GM12801 (cell line): ENCODE measurements around the gene RAPGEF5.

Experiments
- CTCF ChIP-seq: IDR thresholded peaks from one replicate; pipeline ENCODE4 v1.5.1; 2011; ENCODE audit warnings: control low read depth; ENCODE audit not compliant: insufficient read length; ENCODE audit errors: extremely low read depth

The RAPGEF5 gene

GRCh38 chr7:22400150-22400814 lies 43.3 kb upstream of the RAPGEF5 start:
- TF ChIP-seq CTCF: no peak

- TF ChIP-seq CTCF: no peak
Observed at GRCh38 chr7:22399546-22399945, 42.6 kb upstream of the RAPGEF5 start.

- TF ChIP-seq CTCF: no peak
Observed at GRCh38 chr7:22399091-22399490, 42.1 kb upstream of the RAPGEF5 start.

GRCh38 chr7:22397981-22398380 lies 41.0 kb upstream of the RAPGEF5 start:
- TF ChIP-seq CTCF: no peak

- TF ChIP-seq CTCF: no peak
Observed at GRCh38 chr7:22395222-22395621, 38.3 kb upstream of the RAPGEF5 start.

GRCh38 chr7:22394739-22395138 lies 37.8 kb upstream of the RAPGEF5 start:
- no peak for TF ChIP-seq CTCF

- no peak for TF ChIP-seq CTCF
Observed at GRCh38 chr7:22393913-22394729, 37.2 kb upstream of the RAPGEF5 start.
